Measurements from ENCODE around the gene MTCH2. TPM values are rescaled to one million over a fixed set of nuclear protein-coding genes. Genes with fewer than 3 reads are reported as not detected.

Gene MTCH2
- total RNA-seq, 1 donor from 2014 or later, result 107 TPM

GRCh38 chr11:47587039-47587716 lies 55.2 kb downstream of the MTCH2 start:
- H3K4me3 Mint-ChIP-seq (ENCODE audit: unreplicated experiment), result no peak overlapping the region
- no peaks in the 10 kb centered on the region for H3K9me3 Mint-ChIP-seq (ENCODE audit: low read depth)
- H3K27ac Mint-ChIP-seq (ENCODE audit: unreplicated experiment), result no peak overlapping the region
- peak; percentile 83 for DNase-seq (ENCODE audit: low spot score)
- TF ChIP-seq CTCF (IDR thresholded peaks at IDR 0.05), result no peak
- peaks cover 19% of the 10 kb centered on the region for H3K36me3 Mint-ChIP-seq (ENCODE audit: low read depth)
- peaks cover 3% of the 10 kb centered on the region for H3K27me3 Mint-ChIP-seq (ENCODE audit: low read depth)
- H3K4me1 Mint-ChIP-seq (ENCODE audit: low read depth), result no peaks in the 10 kb centered on the region

- TF ChIP-seq CTCF (IDR thresholded peaks at IDR 0.05), result no peak
- Mint-ChIP-seq H3K27ac (ENCODE audit: unreplicated experiment) (no peak within 1 kb of the TSS), H3K4me3 (ENCODE audit: unreplicated experiment) (no peak within 1 kb of the TSS), H3K36me3 (ENCODE audit: low read depth) (peaks cover 19% of the 10 kb centered on the region), H3K27me3 (ENCODE audit: low read depth) (no peaks in the 10 kb centered on the region), H3K9me3 (ENCODE audit: low read depth) (no peaks in the 10 kb centered on the region), H3K4me1 (ENCODE audit: low read depth) (no peaks in the 10 kb centered on the region)
- peak; percentile 67 for DNase-seq (ENCODE audit: low spot score)
Measured at GRCh38 chr11:47586098-47586855, 56.1 kb downstream of the MTCH2 start, which contains the start of gene FAM180B. Gene FAM180B (plus strand): TSS chr11:47586678. CDS start chr11:47586769, 91 bp downstream.

DNA sequence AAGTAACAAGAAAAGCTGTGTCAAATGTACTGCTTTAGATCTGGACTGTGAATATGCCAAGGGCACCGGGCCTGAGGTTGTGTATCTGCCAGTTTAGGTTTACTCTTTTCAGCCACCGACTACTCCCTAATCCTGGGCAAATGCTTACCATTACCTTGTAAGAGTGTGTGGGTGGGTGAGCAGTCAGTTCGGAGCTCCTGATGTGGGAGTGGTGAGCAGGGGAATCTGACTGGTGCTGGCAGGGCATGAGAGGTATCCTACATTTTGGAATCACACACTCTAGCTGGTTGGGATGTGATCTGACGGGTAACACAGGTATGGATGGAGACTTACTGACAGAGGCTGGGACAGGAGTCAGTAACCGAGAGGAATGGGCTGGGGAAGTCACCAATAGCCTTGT lies 58.5 kb downstream of the MTCH2 start:
- no peak overlapping the region for H3K4me3 Mint-ChIP-seq (ENCODE audit: unreplicated experiment)
- H3K36me3 Mint-ChIP-seq (ENCODE audit: low read depth), result peaks cover 21% of the 10 kb centered on the region
- peaks cover 15% of the 10 kb centered on the region for H3K4me1 Mint-ChIP-seq (ENCODE audit: low read depth)
- no peaks in the 10 kb centered on the region for H3K27me3 Mint-ChIP-seq (ENCODE audit: low read depth)
- no peaks in the 10 kb centered on the region for H3K9me3 Mint-ChIP-seq (ENCODE audit: low read depth)
- no peak for TF ChIP-seq CTCF (IDR thresholded peaks at IDR 0.05)
- no peak overlapping the region for H3K27ac Mint-ChIP-seq (ENCODE audit: unreplicated experiment)
- peak; percentile 22 for DNase-seq (ENCODE audit: low spot score)

- peak within 1 kb of the TSS; percentile 98 for H3K4me3 Mint-ChIP-seq (ENCODE audit: unreplicated experiment)
- H3K27me3 Mint-ChIP-seq (ENCODE audit: low read depth), result no peaks in the 10 kb centered on the region
- DNase-seq (ENCODE audit: low spot score), result peak; percentile 97
- peaks cover 31% of the 10 kb centered on the region for H3K4me1 Mint-ChIP-seq (ENCODE audit: low read depth)
- H3K36me3 Mint-ChIP-seq (ENCODE audit: low read depth), result peaks cover 16% of the 10 kb centered on the region
- H3K9me3 Mint-ChIP-seq (ENCODE audit: low read depth), result no peaks in the 10 kb centered on the region
- peak within 1 kb of the TSS; percentile 99 for H3K27ac Mint-ChIP-seq (ENCODE audit: unreplicated experiment)
- no peak for TF ChIP-seq CTCF (IDR thresholded peaks at IDR 0.05)
Measured at GRCh38 chr11:47578524-47579494, 63.5 kb downstream of the MTCH2 start, which contains the start of the genes KBTBD4 and NDUFS3. Gene KBTBD4 (minus strand): TSS chr11:47578970. CDS start chr11:47578951, 19 bp downstream. Gene NDUFS3 (plus strand): TSS chr11:47579074. CDS start chr11:47579092, 18 bp downstream.
